Sigmoid colon (tissue), 7 donors: Measurements from ENCODE around the gene DSG4. TPM values are rescaled to one million over a fixed set of nuclear protein-coding genes. Genes with fewer than 3 reads are reported as not detected.

Experiments
- DNase-seq: peaks from one replicate; pipeline ENCODE4 v3.0.0-alpha.2; 2019
- H3K27ac ChIP-seq, 4 donors: fragments of 200-600 bp; sonication (generic); one replicate each; pipeline ENCODE4 v1.5.1; 2016 to 2019; ENCODE audit warnings: mild to moderate bottlenecking in 1 of 4
- H3K27me3 ChIP-seq, 3 donors: fragments of 200-600 bp; sonication (generic); one replicate each; pipeline ENCODE4 v1.5.1; 2019; ENCODE audit warnings: mild to moderate bottlenecking in 1 of 3
- H3K36me3 ChIP-seq, 4 donors: fragments of 200-600 bp; sonication (generic); one replicate each; pipeline ENCODE4 v1.5.1; 2016 to 2019
- H3K4me1 ChIP-seq, 4 donors: fragments of 200-600 bp; sonication (generic); one replicate each; pipeline ENCODE4 v1.5.1; 2017 to 2019
- H3K4me3 ChIP-seq, 4 donors: fragments of 200-600 bp; sonication (generic); one replicate each; pipeline ENCODE4 v1.5.1; 2017 to 2019; ENCODE audit warnings: mild to moderate bottlenecking in 2 of 4, moderate library complexity in 1 of 4
- H3K9me3 ChIP-seq, 4 donors: fragments of 200-600 bp in 3 of 4; sonication (generic) in 3 of 4; one replicate each; pipeline versions ENCODE4 v1.5.1 to v1.6.1; 2013 to 2019
- EP300 ChIP-seq, 4 donors: sonication (generic); formaldehyde crosslinking; IDR thresholded peaks; one replicate each; pipeline ENCODE4 v1.6.1; 2017; ENCODE audit warnings: antibody characterized with exemption in 4 of 4
- POLR2A ChIP-seq, 2 donors: fragments of 450-650 bp; IDR thresholded peaks; one replicate each; pipeline ENCODE4 v1.6.1; 2016; ENCODE audit warnings: antibody characterized with exemption in 2 of 2, mild to moderate bottlenecking in 2 of 2, moderate library complexity in 2 of 2
- POLR2AphosphoS5 ChIP-seq, 4 donors: sonication (generic); formaldehyde crosslinking; IDR thresholded peaks; one replicate each; pipeline ENCODE4 v1.6.1; 2017; ENCODE audit warnings: antibody characterized with exemption in 4 of 4
- WGBS, 2 donors: extraction: QIAGEN DNeasy Blood & Tissue Kit; methylation state at CpG; one replicate each; pipeline ENCODE4 v1.1.7; 2013; 5-methylcytosine and 5-hydroxymethylcytosine counted together
- intact Hi-C: fragments of 100-400 bp; cut with DNase I; formaldehyde crosslinking; loops from one replicate; pipeline ENCODE4 v1.15.1; 2023
- polyA plus RNA-seq, 3 donors: library from polyadenylated mRNA; stranded (reverse); fragments of 200-250 nt; gene quantifications; one replicate each; pipeline ENCODE4 v1.2.3, GENCODE V29; 2013
- total RNA-seq, 4 donors: library from RNA; depleted of rRNA; stranded (reverse); fragments of >200 nt; gene quantifications; one replicate each; pipeline ENCODE4 v1.1.0, GENCODE V29; 2016
- TF ChIP-seq, protein P1 (sequence below), 4 experiments: fragments of 450-650 bp in 3 of 4; fragments of 200-600 bp in 1 of 4; IDR thresholded peaks; one replicate each; pipeline ENCODE4 v1.5.1; 2016 to 2019; ENCODE audit warnings: antibody characterized with exemption in 4 of 4, mild to moderate bottlenecking in 3 of 4, moderate library complexity in 2 of 4
- donor health status: healthy with polysubstance abuse.
- donor health status: Bipolar disorder and iron deficiency.
- donor health status: healthy.

The DSG4 gene
- total and polyA plus RNA-seq, 7 donors: 0.09 TPM; not detected in 6

- H3K9me3 ChIP-seq: no peaks in the 10 kb centered on the region
- H3K4me3 ChIP-seq: no peak overlapping the region
- H3K27ac ChIP-seq: no peak overlapping the region
- WGBS, 2 donors: 79 to 89% methylated on average over 4 of the region's 4 CpGs
- TF ChIP-seq, protein P1, sequence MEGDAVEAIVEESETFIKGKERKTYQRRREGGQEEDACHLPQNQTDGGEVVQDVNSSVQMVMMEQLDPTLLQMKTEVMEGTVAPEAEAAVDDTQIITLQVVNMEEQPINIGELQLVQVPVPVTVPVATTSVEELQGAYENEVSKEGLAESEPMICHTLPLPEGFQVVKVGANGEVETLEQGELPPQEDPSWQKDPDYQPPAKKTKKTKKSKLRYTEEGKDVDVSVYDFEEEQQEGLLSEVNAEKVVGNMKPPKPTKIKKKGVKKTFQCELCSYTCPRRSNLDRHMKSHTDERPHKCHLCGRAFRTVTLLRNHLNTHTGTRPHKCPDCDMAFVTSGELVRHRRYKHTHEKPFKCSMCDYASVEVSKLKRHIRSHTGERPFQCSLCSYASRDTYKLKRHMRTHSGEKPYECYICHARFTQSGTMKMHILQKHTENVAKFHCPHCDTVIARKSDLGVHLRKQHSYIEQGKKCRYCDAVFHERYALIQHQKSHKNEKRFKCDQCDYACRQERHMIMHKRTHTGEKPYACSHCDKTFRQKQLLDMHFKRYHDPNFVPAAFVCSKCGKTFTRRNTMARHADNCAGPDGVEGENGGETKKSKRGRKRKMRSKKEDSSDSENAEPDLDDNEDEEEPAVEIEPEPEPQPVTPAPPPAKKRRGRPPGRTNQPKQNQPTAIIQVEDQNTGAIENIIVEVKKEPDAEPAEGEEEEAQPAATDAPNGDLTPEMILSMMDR (IDR thresholded peaks at IDR 0.05): no peak
- no peak for TF ChIP-seq EP300 (IDR thresholded peaks at IDR 0.05)
- no peak for TF ChIP-seq POLR2A (IDR thresholded peaks at IDR 0.05)
- TF ChIP-seq POLR2AphosphoS5 (IDR thresholded peaks at IDR 0.05): no peak
- no peaks in the 10 kb centered on the region for H3K36me3 ChIP-seq
- DNase-seq: no peak
- no peaks in the 10 kb centered on the region for H3K27me3 ChIP-seq
- H3K4me1 ChIP-seq: no peaks in the 10 kb centered on the region
- intact Hi-C loops: no loop called here
Measured at GRCh38 chr18:31373641-31374040, 2.9 kb upstream of the DSG4 start.

GRCh38 chr18:31380912-31381311 is 4.3 kb downstream of the DSG4 start:
- DNase-seq: no peak
- 91 to 94% methylated on average over 2 of the region's 2 CpGs for WGBS, 2 donors
- H3K36me3 ChIP-seq: no peaks in the 10 kb centered on the region
- no peaks in the 10 kb centered on the region for H3K27me3 ChIP-seq
- H3K27ac ChIP-seq: no peak overlapping the region
- H3K4me1 ChIP-seq: no peaks in the 10 kb centered on the region
- no peaks in the 10 kb centered on the region for H3K9me3 ChIP-seq
- no peak for TF ChIP-seq EP300 (IDR thresholded peaks at IDR 0.05)
- TF ChIP-seq, protein P1 (IDR thresholded peaks at IDR 0.05): no peak
- no peak for TF ChIP-seq POLR2AphosphoS5 (IDR thresholded peaks at IDR 0.05)
- TF ChIP-seq POLR2A (IDR thresholded peaks at IDR 0.05): no peak
- H3K4me3 ChIP-seq: no peak overlapping the region
- intact Hi-C loops: no loop called here

- 90 to 93% methylated on average over 2 of the region's 2 CpGs for WGBS, 2 donors
Measured at GRCh38 chr18:31382107-31382506, 5.5 kb downstream of the DSG4 start.

GRCh38 chr18:31386741-31387140 is 10.2 kb downstream of the DSG4 start:
- TF ChIP-seq, protein P1 (IDR thresholded peaks at IDR 0.05): no peak
- no peak for TF ChIP-seq EP300 (IDR thresholded peaks at IDR 0.05)
- TF ChIP-seq POLR2AphosphoS5 (IDR thresholded peaks at IDR 0.05): no peak
- TF ChIP-seq POLR2A (IDR thresholded peaks at IDR 0.05): no peak
- 92 to 94% methylated on average over 6 of the region's 6 CpGs for WGBS, 2 donors
- intact Hi-C loops: no loop called here
- H3K27ac ChIP-seq: no peak overlapping the region
- no peaks in the 10 kb centered on the region for H3K36me3 ChIP-seq
- DNase-seq: no peak
- no peaks in the 10 kb centered on the region for H3K9me3 ChIP-seq
- no peaks in the 10 kb centered on the region for H3K4me1 ChIP-seq
- no peaks in the 10 kb centered on the region for H3K27me3 ChIP-seq
- no peak overlapping the region for H3K4me3 ChIP-seq

More at GRCh38 chr18:31382107-31382506, 5.5 kb downstream of the DSG4 start:
- Histone ChIP-seq H3K36me3 (no peaks in the 10 kb centered on the region), H3K27me3 (no peaks in the 10 kb centered on the region), H3K4me1 (no peaks in the 10 kb centered on the region), H3K27ac (no peak overlapping the region), H3K9me3 (no peaks in the 10 kb centered on the region), H3K4me3 (no peak overlapping the region)
- no peak for DNase-seq
- TF ChIP-seq POLR2A (IDR thresholded peaks at IDR 0.05): no peak
- TF ChIP-seq, protein P1 (IDR thresholded peaks at IDR 0.05): no peak
- no peak for TF ChIP-seq EP300 (IDR thresholded peaks at IDR 0.05)
- no peak for TF ChIP-seq POLR2AphosphoS5 (IDR thresholded peaks at IDR 0.05)
- intact Hi-C loops: no loop called here

DNA sequence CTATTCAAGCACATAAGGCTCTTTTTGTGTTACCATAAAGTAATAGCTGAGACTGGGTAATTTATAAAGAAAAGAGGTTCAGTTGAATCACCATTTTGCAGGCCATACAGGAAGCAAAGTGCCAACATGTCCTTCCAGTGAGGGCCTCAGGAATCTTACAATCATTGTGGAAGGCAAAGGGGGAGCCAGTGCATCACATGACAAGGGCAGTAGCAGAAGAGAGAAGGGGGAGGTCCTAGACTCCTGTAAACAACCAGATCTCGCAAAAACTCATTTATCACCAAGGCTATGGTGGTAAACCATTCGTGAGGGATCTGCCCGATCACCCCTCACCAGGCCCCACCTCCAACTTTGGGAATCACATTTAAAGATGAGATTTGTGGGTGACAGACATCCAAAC is 16.7 kb downstream of the DSG4 start:
- 76 to 88% methylated on average over 3 of the region's 3 CpGs for WGBS, 2 donors
- Histone ChIP-seq H3K4me3 (no peak overlapping the region), H3K4me1 (peaks cover 0 to 4% (median 0%) of the 10 kb centered on the region in 4 donors), H3K27ac (no peak overlapping the region), H3K27me3 (no peaks in the 10 kb centered on the region), H3K9me3 (no peaks in the 10 kb centered on the region), H3K36me3 (no peaks in the 10 kb centered on the region)
- DNase-seq: no peak
- TF ChIP-seq, protein P1 (IDR thresholded peaks at IDR 0.05): no peak
- TF ChIP-seq EP300 (IDR thresholded peaks at IDR 0.05): no peak
- no peak for TF ChIP-seq POLR2A (IDR thresholded peaks at IDR 0.05)
- no peak for TF ChIP-seq POLR2AphosphoS5 (IDR thresholded peaks at IDR 0.05)
- intact Hi-C loops: no loop called here
